Measurements from ENCODE around the gene TICAM2.

GRCh38 chr5:115601701-115602590, at the start of gene TICAM2:
- TF ChIP-seq POLR2A (IDR thresholded peaks at IDR 0.05): peak in 1 of 2 donors; percentile 35
- TF ChIP-seq CTCF (IDR thresholded peaks at IDR 0.05): peak; percentile 2 to 58 (median 7)
- peak; percentile 18 for TF ChIP-seq POLR2AphosphoS5 (IDR thresholded peaks at IDR 0.05)

Measured in gastroesophageal sphincter (tissue), 3 donors.